IMR-90 (cell line): ENCODE measurements around the gene RPL27A. TPM values are rescaled to one million over a fixed set of nuclear protein-coding genes. Genes with fewer than 3 reads are reported as not detected.

Experiments used
- ATAC-seq: fragments of 200-7000 bp; cut with Tn5 transposase; 2 replicates; pipeline ENCODE4 v1.9.1; 2020; ENCODE audit warnings: low read depth, mild to moderate bottlenecking, moderate library complexity
- BruUV-seq: library from RNA; stranded (reverse); fragments of 400-500 nt; replicated peaks from 2 replicates; lab custom pipeline; 2021; lab: Mats Ljungman, UMichigan
- CTCF ChIA-PET: fragments of 300-600 bp; formaldehyde crosslinking; extraction: SDS; loops from one replicate; lab custom pipeline; 2021; ENCODE audit warnings: antibody characterized with exemption; lab: Yijun Ruan, JAX
- POLR2A ChIA-PET: fragments of 300-600 bp; sonication (Branson Sonifier 250); formaldehyde crosslinking; loops from one replicate; lab custom pipeline; 2022; ENCODE audit warnings: antibody characterized with exemption; ENCODE audit not compliant: unreplicated experiment; lab: Charles Lee
- DNase-seq: peaks from one replicate; pipeline ENCODE4 v3.0.0; 2013
- H2AFZ ChIP-seq: replicated peaks from 2 replicates; pipeline ENCODE3; 2013; ENCODE audit warnings: low read length, mild to moderate bottlenecking; ENCODE audit not compliant: poor library complexity
- H2AK5ac ChIP-seq: 2 replicates; pipeline ENCODE4 v1.6.1; 2013; ENCODE audit warnings: low read depth, low read length, inconsistent platforms
- H2AK9ac ChIP-seq: replicated peaks from 2 replicates; pipeline ENCODE3; 2013; ENCODE audit warnings: mild to moderate bottlenecking, low read depth, low read length, moderate library complexity; ENCODE audit not compliant: poor library complexity
- H2BK120ac ChIP-seq: 2 replicates; pipeline ENCODE4 v1.6.1; 2013; ENCODE audit warnings: low read depth, low read length, inconsistent platforms
- H2BK15ac ChIP-seq: 3 replicates; pipeline ENCODE4 v1.6.1; 2013; ENCODE audit warnings: low read depth, low read length, inconsistent platforms
- H2BK20ac ChIP-seq: 2 replicates; pipeline ENCODE4 v1.6.1; 2013; ENCODE audit warnings: low read depth, mild to moderate bottlenecking, inconsistent platforms, low read length, moderate library complexity
- H2BK5ac ChIP-seq: 2 replicates; pipeline ENCODE4 v1.6.1; 2013; ENCODE audit warnings: mild to moderate bottlenecking, low read depth, low read length, inconsistent platforms; ENCODE audit not compliant: poor library complexity, severe bottlenecking
- H3K14ac ChIP-seq: replicated peaks from 2 replicates; pipeline ENCODE4 v1.6.1; 2013; ENCODE audit warnings: low read depth, low read length, inconsistent platforms
- H3K18ac ChIP-seq: 2 replicates; pipeline ENCODE4 v1.6.1; 2013; ENCODE audit warnings: low read depth, low read length, control low read depth
- H3K23ac ChIP-seq: 2 replicates; pipeline ENCODE4 v1.6.1; 2013; ENCODE audit warnings: low read depth, low read length, inconsistent platforms
- H3K27ac ChIP-seq: 2 replicates; pipeline ENCODE4 v1.5.1; 2013; ENCODE audit warnings: mild to moderate bottlenecking, control low read depth, low read length; ENCODE audit not compliant: insufficient read depth
- H3K27me3 ChIP-seq: 2 replicates; pipeline ENCODE4 v1.6.1; 2013; ENCODE audit warnings: low read length; ENCODE audit not compliant: control insufficient read depth, insufficient read depth
- H3K36me3 ChIP-seq: 2 replicates; pipeline ENCODE4 v1.6.1; 2013; ENCODE audit warnings: low read length, mixed read lengths; ENCODE audit not compliant: control insufficient read depth, insufficient read depth
- H3K4ac ChIP-seq: 2 replicates; pipeline ENCODE4 v1.6.1; 2013; ENCODE audit warnings: low read depth, low read length, inconsistent platforms
- H3K4me1 ChIP-seq: 2 replicates; pipeline ENCODE4 v1.6.1; 2013; ENCODE audit warnings: low read length, mixed read lengths; ENCODE audit not compliant: control insufficient read depth, insufficient read depth
- H3K4me2 ChIP-seq: 2 replicates; pipeline ENCODE4 v1.6.1; 2013; ENCODE audit warnings: low read depth, mild to moderate bottlenecking, control low read depth, low read length, moderate library complexity
- H3K4me3 ChIP-seq: 2 replicates; pipeline ENCODE4 v1.5.1; 2013; ENCODE audit warnings: low read depth, mild to moderate bottlenecking, control low read depth, low read length, moderate library complexity; ENCODE audit not compliant: insufficient read depth
- H3K56ac ChIP-seq: 2 replicates; pipeline ENCODE4 v1.6.1; 2013; ENCODE audit warnings: low read length, inconsistent platforms; ENCODE audit not compliant: insufficient read depth; ENCODE audit errors: extremely low read depth
- H3K79me1 ChIP-seq, 2 experiments: 2 replicates each; pipeline ENCODE4 v1.6.1; 2013; ENCODE audit warnings: low read length in 2 of 2, inconsistent platforms in 1 of 2, low read depth in 1 of 2
- H3K9ac ChIP-seq: 2 replicates; pipeline ENCODE4 v1.6.1; 2013; ENCODE audit warnings: low read depth, low read length, control low read depth
- H3K9me1 ChIP-seq: 2 replicates; pipeline ENCODE4 v1.6.1; 2013; ENCODE audit warnings: low read length, inconsistent platforms; ENCODE audit not compliant: insufficient read depth
- H3K9me3 ChIP-seq: 2 replicates; pipeline ENCODE4 v1.6.1; 2013; ENCODE audit warnings: low read length; ENCODE audit not compliant: control insufficient read depth, insufficient read depth
- H4K20me1 ChIP-seq: 2 replicates; pipeline ENCODE4 v1.6.1; 2013; ENCODE audit warnings: low read length, inconsistent platforms; ENCODE audit not compliant: insufficient read depth
- H4K5ac ChIP-seq: 2 replicates; pipeline ENCODE4 v1.6.1; 2013; ENCODE audit warnings: mild to moderate bottlenecking, low read depth, low read length, control low read depth
- H4K8ac ChIP-seq, 2 experiments: 2 replicates each; pipeline ENCODE4 v1.6.1; 2013; ENCODE audit warnings: low read depth in 2 of 2, low read length in 2 of 2, control low read depth in 1 of 2, inconsistent platforms in 1 of 2
- H4K91ac ChIP-seq: 2 replicates; pipeline ENCODE4 v1.6.1; 2013; ENCODE audit warnings: low read depth, low read length, inconsistent platforms; ENCODE audit not compliant: insufficient read depth
- BHLHE40 ChIP-seq: fragments of 150-350 bp; IDR thresholded peaks from 2 replicates; pipeline ENCODE4 v1.6.1; 2016; ENCODE audit warnings: mild to moderate bottlenecking, low read depth, low read length
- CEBPB ChIP-seq: IDR thresholded peaks from 2 replicates; pipeline ENCODE4 v1.6.1; 2012; ENCODE audit warnings: low read depth, low read length, improper control_type of control experiment
- CHD1 ChIP-seq: IDR thresholded peaks from 2 replicates; pipeline ENCODE4 v1.6.1; 2012; ENCODE audit warnings: low read depth, low read length, improper control_type of control experiment
- FOS ChIP-seq: fragments of 150-350 bp; IDR thresholded peaks from 2 replicates; pipeline ENCODE4 v1.6.1; 2016; ENCODE audit warnings: low read depth, low read length
- MAFK ChIP-seq: IDR thresholded peaks from 2 replicates; pipeline ENCODE4 v1.6.1; 2012; ENCODE audit warnings: low read depth, low read length, improper control_type of control experiment
- MAZ ChIP-seq: IDR thresholded peaks from 2 replicates; pipeline ENCODE4 v1.6.1; 2012; ENCODE audit warnings: low read depth, mild to moderate bottlenecking, low read length, improper control_type of control experiment, moderate library complexity, borderline replicate concordance
- MXI1 ChIP-seq: IDR thresholded peaks from 2 replicates; pipeline ENCODE4 v1.6.1; 2012; ENCODE audit warnings: low read depth, mild to moderate bottlenecking, low read length, moderate library complexity, borderline replicate concordance
- NFE2L2 ChIP-seq: fragments of 150-350 bp; IDR thresholded peaks from 2 replicates; pipeline ENCODE4 v1.6.1; 2016; ENCODE audit warnings: low read depth, mild to moderate bottlenecking, low read length
- POLR2A ChIP-seq: IDR thresholded peaks from 2 replicates; pipeline ENCODE4 v1.6.1; 2012; ENCODE audit warnings: mild to moderate bottlenecking, low read depth, low read length
- RAD21 ChIP-seq: IDR thresholded peaks from 2 replicates; pipeline ENCODE4 v1.6.1; 2012; ENCODE audit warnings: low read length, improper control_type of control experiment
- RCOR1 ChIP-seq: IDR thresholded peaks from 2 replicates; pipeline ENCODE4 v1.6.1; 2012; ENCODE audit warnings: mild to moderate bottlenecking, low read length, improper control_type of control experiment; ENCODE audit not compliant: insufficient replicate concordance
- RFX5 ChIP-seq: IDR thresholded peaks from 2 replicates; pipeline ENCODE4 v1.8.0; 2012; ENCODE audit warnings: low read depth, mild to moderate bottlenecking, low read length, moderate library complexity
- SMC3 ChIP-seq: fragments of 150-350 bp; IDR thresholded peaks from 2 replicates; pipeline ENCODE4 v1.6.1; 2016; ENCODE audit warnings: low read depth, mild to moderate bottlenecking, antibody characterized with exemption, low read length, moderate library complexity
- WGBS, 2 experiments: methylation state at CpG; one replicate each; pipeline versions ENCODE4 v1.1.5 to v1.1.7; 2013; ENCODE audit warnings: missing lambda C conversion rate in 2 of 2; ENCODE audit not compliant: insufficient read length in 1 of 2; ENCODE audit errors: extremely low coverage in 2 of 2; 5-methylcytosine and 5-hydroxymethylcytosine counted together
- dilution Hi-C: fragments of 300-500 bp; cut with HindIII; formaldehyde crosslinking; loops from one replicate; pipeline ENCODE4 v1.14.3; 2018; ENCODE audit warnings: low sequenced_read_pairs; ENCODE audit not compliant: unreplicated experiment
- in situ Hi-C: fragments of 300-500 bp; cut with MboI; formaldehyde crosslinking; loops from 3 replicates; pipeline ENCODE4 v1.14.3; 2019; ENCODE audit warnings: low sequenced_read_pairs, inconsistent platforms, mixed read lengths
- intact Hi-C: fragments of 100-400 bp; cut with micrococcal nuclease; formaldehyde crosslinking; loops from 2 replicates; pipeline ENCODE4 v1.10.0; 2022
- polyA plus RNA-seq, 3 experiments: library from polyadenylated mRNA; depleted of rRNA; stranded (reverse); fragments of >200 nt; gene quantifications; 2 replicates each; pipeline ENCODE4 v1.2.3, GENCODE V29; 2012; ENCODE audit warnings: low replicate concordance in 1 of 3
- total RNA-seq: library from RNA; depleted of rRNA; stranded (reverse); fragments of >200 nt; gene quantifications from 2 replicates; pipeline ENCODE4 v1.2.3, GENCODE V29; 2012
- TF ChIP-seq, protein P1 (sequence below): fragments of 150-350 bp; IDR thresholded peaks from 2 replicates; pipeline ENCODE4 v1.6.1; 2016; ENCODE audit warnings: low read depth, mild to moderate bottlenecking, low read length, moderate library complexity, borderline replicate concordance
- TF ChIP-seq, protein P2 (sequence below): conservative IDR thresholded peaks from 2 replicates; pipeline ENCODE4 v1.5.1; 2012; ENCODE audit warnings: mild to moderate bottlenecking, low read depth, low read length, improper control_type of control experiment
- TF ChIP-seq, protein P3 (sequence below): fragments of 150-350 bp; IDR thresholded peaks from 2 replicates; pipeline ENCODE4 v1.6.1; 2017; ENCODE audit warnings: mild to moderate bottlenecking, antibody characterized with exemption, low read length, low read depth

Gene RPL27A
- total and polyA plus RNA-seq, 2 of the 4 experiments (the other 2 are of a cell fraction) = 786 to 849 TPM

DNA sequence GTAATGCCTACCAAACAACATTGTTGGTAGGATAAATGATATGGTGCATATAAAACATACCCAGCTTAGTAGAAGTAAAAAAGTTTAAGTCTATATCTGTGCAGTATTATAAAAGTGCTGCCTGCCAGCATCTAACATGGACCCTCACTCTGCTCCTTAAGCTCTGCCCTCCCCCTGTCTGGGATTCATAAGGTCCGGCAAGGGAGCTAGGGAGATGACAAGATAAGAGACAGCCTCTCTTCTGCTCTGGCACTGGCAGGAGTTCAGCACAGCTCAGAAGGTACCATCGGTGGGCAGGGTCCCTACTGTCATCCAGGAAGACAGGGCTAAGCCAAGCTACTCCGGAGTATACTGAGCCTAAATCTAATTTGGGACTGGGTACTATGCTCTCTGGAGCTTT lies 42.9 kb upstream of the RPL27A start:
- Histone ChIP-seq H3K4me1 (peaks cover 2% of the 10 kb centered on the region; the same call in 1 of the 2 replicates), H3K4me3 (no peak overlapping the region), H4K8ac (no peak overlapping the region), H3K23ac (no peak overlapping the region), H2BK20ac (no peak overlapping the region), H3K27ac (no peak overlapping the region), H2AK5ac (no peak overlapping the region), H3K4me2 (no peak overlapping the region), H3K27me3 (no peaks in the 10 kb centered on the region), H4K91ac (no peak overlapping the region), H3K79me1 (no peaks in the 10 kb centered on the region; a peak in 1 of 4 replicates), H3K36me3 (peaks cover 33% of the 10 kb centered on the region), H3K18ac (no peak overlapping the region), H2AFZ (no peak overlapping the region), H3K9ac (no peak overlapping the region), H2BK5ac (no peak overlapping the region), H3K9me1 (peaks cover 9% of the 10 kb centered on the region), H3K14ac (no peak overlapping the region), H2BK15ac (no peak overlapping the region), H2BK120ac (no peak overlapping the region), H4K5ac (no peak overlapping the region), H3K56ac (no peak overlapping the region), H3K9me3 (no peaks in the 10 kb centered on the region; the same call in 1 of the 2 replicates), H2AK9ac (no peak overlapping the region), H4K20me1 (no peaks in the 10 kb centered on the region), H3K4ac (no peak overlapping the region)
- ATAC-seq (no peak), DNase-seq (no peak)
- dilution Hi-C loops = no loop called here
- BruUV-seq = no TSS peak
- TF ChIP-seq NFE2L2 (no peak), RCOR1 (no peak), FOS (no peak), SMC3 (no peak), POLR2A (no peak), MAFK (no peak), MAZ (no peak), CEBPB (no peak), RAD21 (no peak), MXI1 (no peak), BHLHE40 (no peak), CHD1 (no peak), RFX5 (no peak)
- TF ChIP-seq, protein P1, sequence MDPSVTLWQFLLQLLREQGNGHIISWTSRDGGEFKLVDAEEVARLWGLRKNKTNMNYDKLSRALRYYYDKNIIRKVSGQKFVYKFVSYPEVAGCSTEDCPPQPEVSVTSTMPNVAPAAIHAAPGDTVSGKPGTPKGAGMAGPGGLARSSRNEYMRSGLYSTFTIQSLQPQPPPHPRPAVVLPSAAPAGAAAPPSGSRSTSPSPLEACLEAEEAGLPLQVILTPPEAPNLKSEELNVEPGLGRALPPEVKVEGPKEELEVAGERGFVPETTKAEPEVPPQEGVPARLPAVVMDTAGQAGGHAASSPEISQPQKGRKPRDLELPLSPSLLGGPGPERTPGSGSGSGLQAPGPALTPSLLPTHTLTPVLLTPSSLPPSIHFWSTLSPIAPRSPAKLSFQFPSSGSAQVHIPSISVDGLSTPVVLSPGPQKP = no peak
- TF ChIP-seq, protein P2, sequence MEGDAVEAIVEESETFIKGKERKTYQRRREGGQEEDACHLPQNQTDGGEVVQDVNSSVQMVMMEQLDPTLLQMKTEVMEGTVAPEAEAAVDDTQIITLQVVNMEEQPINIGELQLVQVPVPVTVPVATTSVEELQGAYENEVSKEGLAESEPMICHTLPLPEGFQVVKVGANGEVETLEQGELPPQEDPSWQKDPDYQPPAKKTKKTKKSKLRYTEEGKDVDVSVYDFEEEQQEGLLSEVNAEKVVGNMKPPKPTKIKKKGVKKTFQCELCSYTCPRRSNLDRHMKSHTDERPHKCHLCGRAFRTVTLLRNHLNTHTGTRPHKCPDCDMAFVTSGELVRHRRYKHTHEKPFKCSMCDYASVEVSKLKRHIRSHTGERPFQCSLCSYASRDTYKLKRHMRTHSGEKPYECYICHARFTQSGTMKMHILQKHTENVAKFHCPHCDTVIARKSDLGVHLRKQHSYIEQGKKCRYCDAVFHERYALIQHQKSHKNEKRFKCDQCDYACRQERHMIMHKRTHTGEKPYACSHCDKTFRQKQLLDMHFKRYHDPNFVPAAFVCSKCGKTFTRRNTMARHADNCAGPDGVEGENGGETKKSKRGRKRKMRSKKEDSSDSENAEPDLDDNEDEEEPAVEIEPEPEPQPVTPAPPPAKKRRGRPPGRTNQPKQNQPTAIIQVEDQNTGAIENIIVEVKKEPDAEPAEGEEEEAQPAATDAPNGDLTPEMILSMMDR = no peak
- TF ChIP-seq, protein P3, sequence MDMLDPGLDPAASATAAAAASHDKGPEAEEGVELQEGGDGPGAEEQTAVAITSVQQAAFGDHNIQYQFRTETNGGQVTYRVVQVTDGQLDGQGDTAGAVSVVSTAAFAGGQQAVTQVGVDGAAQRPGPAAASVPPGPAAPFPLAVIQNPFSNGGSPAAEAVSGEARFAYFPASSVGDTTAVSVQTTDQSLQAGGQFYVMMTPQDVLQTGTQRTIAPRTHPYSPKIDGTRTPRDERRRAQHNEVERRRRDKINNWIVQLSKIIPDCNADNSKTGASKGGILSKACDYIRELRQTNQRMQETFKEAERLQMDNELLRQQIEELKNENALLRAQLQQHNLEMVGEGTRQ = no peak
- ChIA-PET POLR2A (no interaction called here), CTCF (interaction anchor here (0.9 kb wide), 1 partner anchor 9 kb away, joined by 3 read pairs; no protein-coding TSS in a partner anchor)
- WGBS, 2 experiments = 80% methylated on average over 1 of the region's 3 CpGs; no CpG with 5 or more reads in 1 of the 2 experiments
- in situ Hi-C loops = no loop called here
- intact Hi-C loops = no loop called here
